Measurements from ENCODE around the gene GAK.

DNA sequence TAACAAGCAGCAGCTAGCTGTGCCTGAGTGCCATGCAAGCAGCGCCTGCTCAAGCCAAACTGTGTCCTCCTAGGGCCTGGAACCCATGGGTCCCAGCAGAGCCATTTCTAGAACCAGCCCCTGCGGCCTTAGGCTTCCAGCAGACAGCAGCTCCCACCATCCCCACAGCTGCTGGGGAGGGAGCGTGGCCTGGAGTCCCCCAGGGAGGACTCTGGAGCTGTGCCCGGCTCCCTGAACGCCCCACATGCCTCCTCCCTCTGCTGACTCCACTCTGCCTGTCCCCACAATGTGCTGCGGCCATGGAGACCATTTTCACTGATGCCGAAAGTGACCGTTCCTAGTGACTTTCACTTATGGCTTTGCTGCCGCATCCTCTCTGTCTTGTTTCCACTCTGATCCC is 45.9 kb downstream of the GAK start:
- no peak for TF ChIP-seq GATA2 (CRISPR knock-in tag; IDR thresholded peaks at IDR 0.05)
- TF ChIP-seq, protein P1, sequence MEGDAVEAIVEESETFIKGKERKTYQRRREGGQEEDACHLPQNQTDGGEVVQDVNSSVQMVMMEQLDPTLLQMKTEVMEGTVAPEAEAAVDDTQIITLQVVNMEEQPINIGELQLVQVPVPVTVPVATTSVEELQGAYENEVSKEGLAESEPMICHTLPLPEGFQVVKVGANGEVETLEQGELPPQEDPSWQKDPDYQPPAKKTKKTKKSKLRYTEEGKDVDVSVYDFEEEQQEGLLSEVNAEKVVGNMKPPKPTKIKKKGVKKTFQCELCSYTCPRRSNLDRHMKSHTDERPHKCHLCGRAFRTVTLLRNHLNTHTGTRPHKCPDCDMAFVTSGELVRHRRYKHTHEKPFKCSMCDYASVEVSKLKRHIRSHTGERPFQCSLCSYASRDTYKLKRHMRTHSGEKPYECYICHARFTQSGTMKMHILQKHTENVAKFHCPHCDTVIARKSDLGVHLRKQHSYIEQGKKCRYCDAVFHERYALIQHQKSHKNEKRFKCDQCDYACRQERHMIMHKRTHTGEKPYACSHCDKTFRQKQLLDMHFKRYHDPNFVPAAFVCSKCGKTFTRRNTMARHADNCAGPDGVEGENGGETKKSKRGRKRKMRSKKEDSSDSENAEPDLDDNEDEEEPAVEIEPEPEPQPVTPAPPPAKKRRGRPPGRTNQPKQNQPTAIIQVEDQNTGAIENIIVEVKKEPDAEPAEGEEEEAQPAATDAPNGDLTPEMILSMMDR (IDR thresholded peaks at IDR 0.05), result no peak
- TF ChIP-seq EZH2phosphoT487 (IDR thresholded peaks at IDR 0.05; ENCODE audit: borderline replicate concordance, low read depth), result no peak
- no peak for TF ChIP-seq EP300 (IDR thresholded peaks at IDR 0.05; ENCODE audit: borderline replicate concordance in 1 of 2, low read depth in 1 of 2, low read length in 1 of 2)
- TF ChIP-seq, protein P2, sequence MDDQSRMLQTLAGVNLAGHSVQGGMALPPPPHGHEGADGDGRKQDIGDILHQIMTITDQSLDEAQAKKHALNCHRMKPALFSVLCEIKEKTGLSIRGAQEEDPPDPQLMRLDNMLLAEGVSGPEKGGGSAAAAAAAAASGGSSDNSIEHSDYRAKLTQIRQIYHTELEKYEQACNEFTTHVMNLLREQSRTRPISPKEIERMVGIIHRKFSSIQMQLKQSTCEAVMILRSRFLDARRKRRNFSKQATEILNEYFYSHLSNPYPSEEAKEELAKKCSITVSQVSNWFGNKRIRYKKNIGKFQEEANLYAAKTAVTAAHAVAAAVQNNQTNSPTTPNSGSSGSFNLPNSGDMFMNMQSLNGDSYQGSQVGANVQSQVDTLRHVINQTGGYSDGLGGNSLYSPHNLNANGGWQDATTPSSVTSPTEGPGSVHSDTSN (IDR thresholded peaks at IDR 0.05), result no peak
- TF ChIP-seq, protein P3, sequence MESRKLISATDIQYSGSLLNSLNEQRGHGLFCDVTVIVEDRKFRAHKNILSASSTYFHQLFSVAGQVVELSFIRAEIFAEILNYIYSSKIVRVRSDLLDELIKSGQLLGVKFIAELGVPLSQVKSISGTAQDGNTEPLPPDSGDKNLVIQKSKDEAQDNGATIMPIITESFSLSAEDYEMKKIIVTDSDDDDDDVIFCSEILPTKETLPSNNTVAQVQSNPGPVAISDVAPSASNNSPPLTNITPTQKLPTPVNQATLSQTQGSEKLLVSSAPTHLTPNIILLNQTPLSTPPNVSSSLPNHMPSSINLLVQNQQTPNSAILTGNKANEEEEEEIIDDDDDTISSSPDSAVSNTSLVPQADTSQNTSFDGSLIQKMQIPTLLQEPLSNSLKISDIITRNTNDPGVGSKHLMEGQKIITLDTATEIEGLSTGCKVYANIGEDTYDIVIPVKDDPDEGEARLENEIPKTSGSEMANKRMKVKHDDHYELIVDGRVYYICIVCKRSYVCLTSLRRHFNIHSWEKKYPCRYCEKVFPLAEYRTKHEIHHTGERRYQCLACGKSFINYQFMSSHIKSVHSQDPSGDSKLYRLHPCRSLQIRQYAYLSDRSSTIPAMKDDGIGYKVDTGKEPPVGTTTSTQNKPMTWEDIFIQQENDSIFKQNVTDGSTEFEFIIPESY (IDR thresholded peaks at IDR 0.05; ENCODE audit: borderline replicate concordance, low read depth), result no peak
- TF ChIP-seq REST (IDR thresholded peaks at IDR 0.05; ENCODE audit: low read depth, low read length), result no peak
- TF ChIP-seq TAF1 (IDR thresholded peaks at IDR 0.05; ENCODE audit: borderline replicate concordance, low read depth, low read length), result no peak

Data from SK-N-SH (cell line).